Heart right ventricle (tissue), 16 donors: Measurements from ENCODE around the gene SYNDIG1. TPM values are rescaled to one million over a fixed set of nuclear protein-coding genes. Genes with fewer than 3 reads are reported as not detected.

Source experiments
- ATAC-seq, 8 donors: fragments of 200-7000 bp; cut with Tn5 transposase; one replicate each; pipeline ENCODE4 v1.9.1; 2020; ENCODE audit warnings: mild to moderate bottlenecking in 8 of 8, moderate library complexity in 8 of 8, moderate number of reproducible peaks in 1 of 8
- DNase-seq, 2 donors: peaks; one replicate each; pipeline ENCODE4 v3.0.0-alpha.2; 2020
- H3K27ac ChIP-seq, 10 donors: fragments of 200-600 bp; sonication (generic) in 2 of 10; one replicate each; pipeline versions ENCODE4 v1.5.0 to v1.8.0; 2020 to 2022; ENCODE audit warnings: mild to moderate bottlenecking in 3 of 10
- H3K27me3 ChIP-seq, 7 donors: fragments of 200-600 bp; one replicate each; pipeline ENCODE4 v1.8.0; 2021 to 2022; ENCODE audit warnings: mild to moderate bottlenecking in 2 of 7
- H3K36me3 ChIP-seq, 9 donors: fragments of 200-600 bp; sonication (generic) in 1 of 9; one replicate each; pipeline versions ENCODE4 v1.5.0 to v1.8.0; 2020 to 2022; ENCODE audit warnings: mild to moderate bottlenecking in 2 of 9
- H3K4me1 ChIP-seq, 9 donors: fragments of 200-600 bp; sonication (generic) in 1 of 9; one replicate each; pipeline versions ENCODE4 v1.5.0 to v1.8.0; 2020 to 2022; ENCODE audit warnings: mild to moderate bottlenecking in 4 of 9
- H3K4me3 ChIP-seq, 10 donors: fragments of 200-600 bp; sonication (generic) in 2 of 10; one replicate each; pipeline versions ENCODE4 v1.5.0 to v1.8.0; 2020 to 2022; ENCODE audit warnings: mild to moderate bottlenecking in 7 of 10, moderate library complexity in 2 of 10
- H3K9me3 ChIP-seq, 11 donors: fragments of 200-600 bp in 10 of 11; sonication (generic) in 2 of 11; one replicate each; pipeline versions ENCODE4 v1.5.0 to v1.8.0; 2013 to 2022; ENCODE audit warnings: mild to moderate bottlenecking in 2 of 11, control low read depth in 1 of 11, moderate library complexity in 1 of 11
- CTCF ChIP-seq, 9 donors: fragments of 200-600 bp; sonication (generic) in 2 of 9; IDR thresholded peaks; one replicate each; pipeline versions ENCODE4 v1.5.0 to v1.8.0; 2021 to 2022; ENCODE audit warnings: antibody characterized with exemption in 9 of 9, mild to moderate bottlenecking in 5 of 9, moderate library complexity in 1 of 9
- WGBS, 2 donors: extraction: QIAGEN DNeasy Blood & Tissue Kit; methylation state at CpG; one replicate each; pipeline ENCODE4 v1.1.7; 2013; ENCODE audit warnings: inconsistent platforms in 1 of 2; 5-methylcytosine and 5-hydroxymethylcytosine counted together
- intact Hi-C, 10 donors: fragments of 100-400 bp; cut with DNase I; formaldehyde crosslinking; loops; one replicate each; pipeline versions ENCODE4 v1.11.1 to v1.14.2; 2022
- polyA plus RNA-seq, 2 donors: library from polyadenylated mRNA; stranded (reverse); fragments of 200-250 nt; gene quantifications; one replicate each; pipeline ENCODE4 v1.2.3, GENCODE V29; 2013
- total RNA-seq, 10 donors: library from RNA; stranded (reverse); fragmentation: NEBNext Ultra II Directional in 3 of 10; extraction: Animal tissue kit (Norgen Biotek cat#: 25700) in 3 of 10; gene quantifications; one replicate each; pipeline versions ENCODE4 v1.2.1 to v1.2.4, GENCODE V29; 2021 to 2023
- donor health status: Arrhythmogenic right ventricular cardiomyopathy.
- donor health status: ischemic (EF 13 %, LVEDD 7.1; RV severe dilation, severe dysfunction).
- donor health status: healthy with polysubstance abuse.
- donor health status: DM: no; HTN: yes; CAD: no.
- donor health status: DM: no; HTN: no; CAD: no.
- donor health status: ischemic (EF 25% LVEDD 6.9; RV normal size, moderate dysfunction).
- donor health status: ischemic (EF 25% LVEDD 5.7; RV mildly dilated, moderate dysfunction).
- donor health status: healthy.
- donor health status: DM: yes; HTN: yes; CAD: no.
- donor health status: Ischemic cardiomyopathy.
- donor health status: ischemic (EF 35%, LVEDD 5.7; RV mildly dilated, moderate dysfunction).
- donor health status: nonischemic (EF 11% LVEDD 7.7; RV severe dilation, severe dysfunction).
- donor health status: DM: yes; HTN: yes; CAD: no.
- donor health status: PGD.
- donor health status: ischemic (EF 29% LVEDD 5.4; RV normal size, mild dysfunction).
- donor health status: nonischemic (EF 23%, LVEDD 6.1; RV moderate dilation, normal function).

Gene SYNDIG1
- total and polyA plus RNA-seq, 12 donors = 8.6 to 34.7 (median 19.9) TPM

GRCh38 chr20:24670341-24670872, 201.0 kb downstream of the SYNDIG1 start:
- no peak for TF ChIP-seq CTCF (IDR thresholded peaks at IDR 0.05)
- no peak for DNase-seq
- WGBS, 2 donors = 81 to 92% methylated on average over 10 of the region's 10 CpGs

GRCh38 chr20:24670981-24671380, 201.6 kb downstream of the SYNDIG1 start:
- Histone ChIP-seq H3K27me3 (no peaks in the 10 kb centered on the region), H3K4me1 (no peaks in the 10 kb centered on the region), H3K4me3 (no peak overlapping the region), H3K27ac (no peak overlapping the region), H3K9me3 (no peaks in the 10 kb centered on the region), H3K36me3 (peaks cover 0 to 2% (median 0%) of the 10 kb centered on the region in 9 donors)
- no peak for TF ChIP-seq CTCF (IDR thresholded peaks at IDR 0.05)
- ATAC-seq (no peak), DNase-seq (no peak)
- intact Hi-C loops = loop anchor here in 1 of 10 donors (10.0 kb wide), 1 partner anchor 56 kb away; no protein-coding TSS in a partner anchor
- 87 to 90% methylated on average over 5 of the region's 5 CpGs for WGBS, 2 donors

More at GRCh38 chr20:24670341-24670872, 201.0 kb downstream of the SYNDIG1 start:
- Histone ChIP-seq H3K36me3 (peaks cover 0 to 5% (median 0%) of the 10 kb centered on the region in 9 donors), H3K4me3 (no peak overlapping the region), H3K27me3 (no peaks in the 10 kb centered on the region), H3K27ac (no peak overlapping the region), H3K4me1 (no peaks in the 10 kb centered on the region), H3K9me3 (no peaks in the 10 kb centered on the region)
- intact Hi-C loops = loop anchor here in 1 of 10 donors (10.0 kb wide), 1 partner anchor 56 kb away; no protein-coding TSS in a partner anchor
- no peak for ATAC-seq

- intact Hi-C loops = loop anchor here in 1 of 10 donors (10.0 kb wide), 1 partner anchor 58 kb away; no protein-coding TSS in a partner anchor
- Histone ChIP-seq H3K27ac (no peak overlapping the region), H3K27me3 (no peaks in the 10 kb centered on the region), H3K36me3 (no peaks in the 10 kb centered on the region), H3K4me3 (no peak overlapping the region), H3K4me1 (no peaks in the 10 kb centered on the region), H3K9me3 (no peaks in the 10 kb centered on the region)
- TF ChIP-seq CTCF (IDR thresholded peaks at IDR 0.05) = no peak
- WGBS, 2 donors = 80 to 84% methylated on average over 10 of the region's 10 CpGs
- DNase-seq (no peak), ATAC-seq (no peak)
Measured at GRCh38 chr20:24672181-24672880, 202.9 kb downstream of the SYNDIG1 start.

GRCh38 chr20:24672886-24673677, 203.7 kb downstream of the SYNDIG1 start:
- Histone ChIP-seq H3K9me3 (no peaks in the 10 kb centered on the region), H3K4me3 (no peak overlapping the region), H3K4me1 (no peaks in the 10 kb centered on the region), H3K27me3 (no peaks in the 10 kb centered on the region), H3K27ac (no peak overlapping the region), H3K36me3 (no peaks in the 10 kb centered on the region)
- no peak for TF ChIP-seq CTCF (IDR thresholded peaks at IDR 0.05)
- intact Hi-C loops = loop anchor here in 1 of 10 donors (10.0 kb wide), 1 partner anchor 58 kb away; no protein-coding TSS in a partner anchor
- DNase-seq = no peak
- 77 to 83% methylated on average over 7 of the region's 7 CpGs for WGBS, 2 donors
- no peak for ATAC-seq
